Measurements from ENCODE around the gene CAPN2.

CAPN2 gene

DNA sequence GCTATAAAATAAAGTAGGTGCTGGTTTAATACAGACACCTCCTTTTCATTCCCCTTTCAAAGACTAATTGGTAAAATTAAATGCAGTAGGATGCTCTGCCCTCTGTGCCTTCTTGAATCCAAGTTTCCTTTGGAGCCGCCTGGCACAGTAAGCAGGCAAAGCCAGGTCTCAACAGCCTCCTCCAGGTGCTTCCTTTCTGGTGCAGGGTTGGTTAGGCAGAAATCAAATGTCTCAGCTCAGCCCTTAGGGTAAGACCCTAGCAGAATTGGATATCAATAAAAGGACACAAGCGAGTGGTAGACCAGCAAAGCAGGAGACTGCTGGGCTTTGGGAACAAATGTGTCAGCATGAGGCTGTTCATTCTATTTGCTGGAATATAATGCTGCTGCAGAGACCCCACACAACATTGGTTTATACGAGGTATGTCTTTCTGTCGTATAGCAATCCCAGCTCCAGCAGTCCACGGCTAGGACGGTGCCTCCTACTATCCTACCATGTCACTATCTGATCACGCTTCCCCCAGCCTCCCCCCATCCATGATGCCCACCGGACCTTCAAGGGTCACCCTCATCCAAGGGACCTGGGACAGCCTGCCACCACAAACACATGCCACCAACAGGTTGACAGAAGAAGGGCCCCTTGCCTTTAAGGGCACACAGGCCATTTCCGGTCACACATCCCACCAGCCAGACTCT lies 58.4 kb downstream of the CAPN2 start:
- no peaks in the 10 kb centered on the region for H3K27me3 ChIP-seq (ENCODE audit: low read length)

DNA sequence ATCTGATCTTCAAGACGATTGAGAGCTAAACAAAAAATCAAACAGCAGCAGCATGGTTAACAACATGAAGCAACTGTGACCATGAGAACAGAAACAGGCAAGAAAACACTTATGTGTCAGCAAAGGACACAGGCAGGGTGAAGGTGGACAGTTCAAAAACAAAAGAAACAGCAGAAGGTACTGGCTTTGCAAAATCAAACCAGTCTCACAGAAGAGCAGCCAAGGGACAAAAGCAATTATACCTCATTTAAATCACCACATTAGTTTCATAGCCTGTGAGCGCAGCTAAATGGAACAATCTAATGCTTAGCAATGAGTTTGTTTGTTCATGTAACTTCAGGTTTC lies 59.1 kb downstream of the CAPN2 start:
- Histone ChIP-seq H3K9ac (ENCODE audit: low read length) (no peak overlapping the region), H3K27ac (ENCODE audit: low read depth, low read length) (no peak overlapping the region), H2AFZ (ENCODE audit: low read depth, low read length, severe bottlenecking) (no peak overlapping the region), H3F3A (ENCODE audit: insufficient read depth) (no peaks in the 10 kb centered on the region), H3K9me3 (ENCODE audit: insufficient read depth, low read length) (no peaks in the 10 kb centered on the region), H4K20me1 (ENCODE audit: low read depth, low read length) (no peaks in the 10 kb centered on the region), H3K4me3 (ENCODE audit: insufficient read depth, low read length, poor library complexity, severe bottlenecking) (no peak overlapping the region), H3K36me3 (ENCODE audit: low read length) (no peaks in the 10 kb centered on the region), H3K79me2 (ENCODE audit: insufficient read depth, low read length) (no peaks in the 10 kb centered on the region), H3K27me3 (ENCODE audit: low read length) (no peaks in the 10 kb centered on the region), H3K4me2 (ENCODE audit: low read depth, low read length, poor library complexity, severe bottlenecking) (no peak overlapping the region), H3K9me2 (replicated peaks; ENCODE audit: insufficient read depth, low read length) (no peaks in the 10 kb centered on the region)
- TF ChIP-seq, protein P1, sequence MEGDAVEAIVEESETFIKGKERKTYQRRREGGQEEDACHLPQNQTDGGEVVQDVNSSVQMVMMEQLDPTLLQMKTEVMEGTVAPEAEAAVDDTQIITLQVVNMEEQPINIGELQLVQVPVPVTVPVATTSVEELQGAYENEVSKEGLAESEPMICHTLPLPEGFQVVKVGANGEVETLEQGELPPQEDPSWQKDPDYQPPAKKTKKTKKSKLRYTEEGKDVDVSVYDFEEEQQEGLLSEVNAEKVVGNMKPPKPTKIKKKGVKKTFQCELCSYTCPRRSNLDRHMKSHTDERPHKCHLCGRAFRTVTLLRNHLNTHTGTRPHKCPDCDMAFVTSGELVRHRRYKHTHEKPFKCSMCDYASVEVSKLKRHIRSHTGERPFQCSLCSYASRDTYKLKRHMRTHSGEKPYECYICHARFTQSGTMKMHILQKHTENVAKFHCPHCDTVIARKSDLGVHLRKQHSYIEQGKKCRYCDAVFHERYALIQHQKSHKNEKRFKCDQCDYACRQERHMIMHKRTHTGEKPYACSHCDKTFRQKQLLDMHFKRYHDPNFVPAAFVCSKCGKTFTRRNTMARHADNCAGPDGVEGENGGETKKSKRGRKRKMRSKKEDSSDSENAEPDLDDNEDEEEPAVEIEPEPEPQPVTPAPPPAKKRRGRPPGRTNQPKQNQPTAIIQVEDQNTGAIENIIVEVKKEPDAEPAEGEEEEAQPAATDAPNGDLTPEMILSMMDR (IDR thresholded peaks at IDR 0.05; ENCODE audit: insufficient read depth, low read length, poor library complexity, severe bottlenecking), result no peak
- no peak for TF ChIP-seq EZH2phosphoT487 (conservative IDR thresholded peaks at IDR 0.05; ENCODE audit: low read length)

More for the DNA sequence above, 58.4 kb downstream of the CAPN2 start:
- TF ChIP-seq, protein P1 (IDR thresholded peaks at IDR 0.05; ENCODE audit: insufficient read depth, low read length, poor library complexity, severe bottlenecking), result no peak
- TF ChIP-seq EZH2phosphoT487 (conservative IDR thresholded peaks at IDR 0.05; ENCODE audit: low read length), result no peak
- Histone ChIP-seq H3K4me3 (ENCODE audit: insufficient read depth, low read length, poor library complexity, severe bottlenecking) (no peak overlapping the region), H3K9me3 (ENCODE audit: insufficient read depth, low read length) (no peaks in the 10 kb centered on the region), H3K79me2 (ENCODE audit: insufficient read depth, low read length) (no peaks in the 10 kb centered on the region), H3K9ac (ENCODE audit: low read length) (no peak overlapping the region), H3K9me2 (replicated peaks; ENCODE audit: insufficient read depth, low read length) (no peaks in the 10 kb centered on the region), H2AFZ (ENCODE audit: low read depth, low read length, severe bottlenecking) (no peak overlapping the region), H3F3A (ENCODE audit: insufficient read depth) (no peaks in the 10 kb centered on the region), H3K36me3 (ENCODE audit: low read length) (no peaks in the 10 kb centered on the region), H4K20me1 (ENCODE audit: low read depth, low read length) (no peaks in the 10 kb centered on the region), H3K27ac (ENCODE audit: low read depth, low read length) (no peak overlapping the region), H3K4me2 (ENCODE audit: low read depth, low read length, poor library complexity, severe bottlenecking) (no peak overlapping the region)

DNA sequence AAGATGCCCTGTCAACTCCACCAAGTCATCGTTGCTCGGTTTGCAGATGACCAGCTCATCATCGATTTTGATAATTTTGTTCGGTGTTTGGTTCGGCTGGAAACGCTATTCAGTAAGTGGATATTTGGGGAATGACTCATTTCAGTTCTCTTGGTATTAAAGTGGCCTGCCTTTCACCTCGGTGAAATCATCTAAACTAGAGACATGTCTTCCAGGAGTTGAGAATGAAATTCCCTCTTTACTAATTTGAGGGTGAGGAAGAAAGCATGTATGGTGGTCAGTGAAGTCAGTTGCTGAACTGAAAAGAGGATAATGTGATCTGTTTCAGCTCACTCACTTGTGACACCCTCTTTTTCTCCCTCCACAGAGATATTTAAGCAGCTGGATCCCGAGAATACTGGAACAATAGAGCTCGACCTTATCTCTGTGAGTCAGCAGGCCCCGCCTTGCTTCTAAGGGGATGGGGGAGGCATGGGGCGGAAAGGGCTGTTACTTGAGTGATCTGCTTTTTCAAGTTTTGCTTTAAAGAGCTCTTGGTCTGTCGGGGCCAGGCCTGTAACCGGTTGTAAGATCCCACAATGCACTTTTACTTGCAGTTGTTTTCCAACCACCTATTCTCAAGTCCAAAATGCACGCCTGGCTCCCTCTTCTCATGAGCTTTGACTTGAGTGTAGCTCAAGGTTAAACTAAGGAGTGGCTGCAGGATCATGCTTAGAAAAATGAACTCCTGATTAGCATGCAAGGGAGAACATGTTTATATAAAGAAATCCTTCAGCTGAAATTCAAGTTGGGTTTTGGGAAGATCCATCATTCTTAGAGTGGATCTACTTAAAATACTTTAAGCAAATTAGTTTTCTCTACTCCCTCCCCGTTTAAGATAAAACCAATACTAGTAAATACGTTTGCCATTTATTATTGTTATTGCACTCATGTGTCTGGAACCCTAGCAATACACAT lies 59.8 kb downstream of the CAPN2 start:
- Histone ChIP-seq H3K9me3 (ENCODE audit: insufficient read depth, low read length) (no peaks in the 10 kb centered on the region), H3K27me3 (ENCODE audit: low read length) (no peaks in the 10 kb centered on the region), H3K9ac (ENCODE audit: low read length) (no peak overlapping the region), H3K27ac (ENCODE audit: low read depth, low read length) (no peak overlapping the region), H3F3A (ENCODE audit: insufficient read depth) (no peaks in the 10 kb centered on the region), H3K4me2 (ENCODE audit: low read depth, low read length, poor library complexity, severe bottlenecking) (no peak overlapping the region), H2AFZ (ENCODE audit: low read depth, low read length, severe bottlenecking) (no peak overlapping the region), H3K9me2 (replicated peaks; ENCODE audit: insufficient read depth, low read length) (no peaks in the 10 kb centered on the region), H3K4me3 (ENCODE audit: insufficient read depth, low read length, poor library complexity, severe bottlenecking) (no peak overlapping the region), H3K79me2 (ENCODE audit: insufficient read depth, low read length) (no peaks in the 10 kb centered on the region), H4K20me1 (ENCODE audit: low read depth, low read length) (no peaks in the 10 kb centered on the region), H3K36me3 (ENCODE audit: low read length) (no peaks in the 10 kb centered on the region)
- no peak for TF ChIP-seq EZH2phosphoT487 (conservative IDR thresholded peaks at IDR 0.05; ENCODE audit: low read length)
- TF ChIP-seq, protein P1 (IDR thresholded peaks at IDR 0.05; ENCODE audit: insufficient read depth, low read length, poor library complexity, severe bottlenecking), result no peak

Measured in SU-DHL-6 (cell line).